DOHH2 (cell line): ENCODE measurements around the gene TANGO2.

ENCODE experiments used
- CTCF ChIP-seq: fragments of 200-600 bp; sonication (generic); IDR thresholded peaks from one replicate; pipeline ENCODE4 v1.5.1; 2014; ENCODE audit warnings: antibody characterized with exemption, mild to moderate bottlenecking, low read depth, low read length; ENCODE audit not compliant: poor library complexity, severe bottlenecking
- EZH2phosphoT487 ChIP-seq: fragments of 200-600 bp; sonication (generic); IDR thresholded peaks from 2 replicates; pipeline ENCODE4 v1.6.1; 2017; ENCODE audit warnings: borderline replicate concordance, mild to moderate bottlenecking, antibody characterized with exemption, low read length, moderate library complexity, mixed read lengths

- TF ChIP-seq CTCF (peak; percentile 28), EZH2phosphoT487 (no peak)
Observed at GRCh38 chr22:19974268-19974861, 46.5 kb upstream of the TANGO2 start.
